ENCODE measurements around the gene SLC44A1. TPM values are rescaled to one million over a fixed set of nuclear protein-coding genes. Genes with fewer than 3 reads are reported as not detected.
A peak's percentile ranks its signal among the peaks of the same experiment; 100 is the strongest.

SLC44A1 gene
- total RNA-seq, 1 experiment from 2014 or later = 15.2 TPM

DNA sequence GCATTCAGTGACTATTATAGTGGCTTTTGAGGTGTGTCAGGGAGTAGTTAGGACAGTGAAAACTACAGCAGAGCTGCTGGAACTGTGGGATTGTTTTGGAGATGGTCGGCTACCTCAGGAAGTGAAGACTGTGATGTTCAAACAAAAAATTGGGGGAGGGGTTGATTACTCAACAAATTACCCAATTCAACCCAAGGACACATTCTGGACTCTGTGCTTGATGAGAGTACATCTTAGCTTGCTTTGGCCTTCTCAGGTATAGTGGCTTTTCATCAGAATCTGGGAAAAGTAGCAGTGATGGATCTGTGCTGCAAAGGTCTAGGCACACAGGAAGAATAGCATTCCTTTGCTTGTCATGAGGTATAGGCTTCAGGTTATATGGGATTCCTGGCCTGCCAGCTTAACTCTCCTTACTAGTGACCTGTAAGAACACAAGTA lies 47.0 kb downstream of the SLC44A1 start:
- ChIA-PET POLR2A (interaction anchor here (1.5 to 2.2 kb wide), 2 partner anchors 10 to 47 kb away, joined by 6 to 10 read pairs; partner anchors contain the start of gene SLC44A1), CTCF (interaction anchor here (1.6 to 2.0 kb wide), 2 partner anchors 47 to 131 kb away, joined by 4 to 7 read pairs; partner anchors contain the start of gene SLC44A1)
- intact Hi-C loops (cut with micrococcal nuclease) = no loop called here
- Mint-ChIP-seq H3K27ac (ENCODE audit: low read depth, unreplicated experiment) (peak overlapping the region; percentile 49), H3K4me1 (ENCODE audit: insufficient read depth, unreplicated experiment) (peaks cover 24% of the 10 kb centered on the region), H3K27me3 (ENCODE audit: insufficient read depth, unreplicated experiment) (no peaks in the 10 kb centered on the region), H3K9me3 (ENCODE audit: unreplicated experiment) (no peaks in the 10 kb centered on the region), H3K4me3 (ENCODE audit: unreplicated experiment) (no peak overlapping the region), H3K36me3 (ENCODE audit: insufficient read depth, unreplicated experiment) (no peaks in the 10 kb centered on the region)
- DNase-seq (ENCODE audit: unreplicated experiment) = peak; percentile 43
- no TSS peak for BruUV-seq (replicated peaks)
- TF ChIP-seq, protein P1, sequence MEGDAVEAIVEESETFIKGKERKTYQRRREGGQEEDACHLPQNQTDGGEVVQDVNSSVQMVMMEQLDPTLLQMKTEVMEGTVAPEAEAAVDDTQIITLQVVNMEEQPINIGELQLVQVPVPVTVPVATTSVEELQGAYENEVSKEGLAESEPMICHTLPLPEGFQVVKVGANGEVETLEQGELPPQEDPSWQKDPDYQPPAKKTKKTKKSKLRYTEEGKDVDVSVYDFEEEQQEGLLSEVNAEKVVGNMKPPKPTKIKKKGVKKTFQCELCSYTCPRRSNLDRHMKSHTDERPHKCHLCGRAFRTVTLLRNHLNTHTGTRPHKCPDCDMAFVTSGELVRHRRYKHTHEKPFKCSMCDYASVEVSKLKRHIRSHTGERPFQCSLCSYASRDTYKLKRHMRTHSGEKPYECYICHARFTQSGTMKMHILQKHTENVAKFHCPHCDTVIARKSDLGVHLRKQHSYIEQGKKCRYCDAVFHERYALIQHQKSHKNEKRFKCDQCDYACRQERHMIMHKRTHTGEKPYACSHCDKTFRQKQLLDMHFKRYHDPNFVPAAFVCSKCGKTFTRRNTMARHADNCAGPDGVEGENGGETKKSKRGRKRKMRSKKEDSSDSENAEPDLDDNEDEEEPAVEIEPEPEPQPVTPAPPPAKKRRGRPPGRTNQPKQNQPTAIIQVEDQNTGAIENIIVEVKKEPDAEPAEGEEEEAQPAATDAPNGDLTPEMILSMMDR (IDR thresholded peaks at IDR 0.05; ENCODE audit: unreplicated experiment) = no peak

DNA sequence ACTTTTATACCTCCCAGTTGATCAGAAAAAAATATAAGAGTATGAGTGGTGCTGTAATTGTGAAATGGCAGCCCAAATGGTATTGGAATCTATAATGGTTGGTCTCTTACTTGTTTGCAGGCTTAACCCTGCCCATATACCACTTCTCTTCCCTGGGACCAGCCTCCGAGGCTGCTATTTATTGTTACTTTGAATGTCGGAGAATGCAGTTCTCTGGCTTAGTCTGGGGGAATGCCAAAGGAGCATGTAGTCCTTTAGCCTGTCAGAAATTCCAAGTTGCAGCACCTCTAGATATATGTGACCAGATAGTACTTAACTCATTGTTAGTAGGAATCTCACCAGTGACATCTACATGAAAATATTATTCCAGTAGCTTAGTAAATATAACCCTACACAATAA lies 47.5 kb downstream of the SLC44A1 start:
- no peak for DNase-seq (ENCODE audit: unreplicated experiment)
- TF ChIP-seq, protein P1 (IDR thresholded peaks at IDR 0.05; ENCODE audit: unreplicated experiment) = no peak
- Mint-ChIP-seq H3K27me3 (ENCODE audit: insufficient read depth, unreplicated experiment) (no peaks in the 10 kb centered on the region), H3K36me3 (ENCODE audit: insufficient read depth, unreplicated experiment) (no peaks in the 10 kb centered on the region), H3K9me3 (ENCODE audit: unreplicated experiment) (no peaks in the 10 kb centered on the region), H3K4me3 (ENCODE audit: unreplicated experiment) (no peak overlapping the region), H3K27ac (ENCODE audit: low read depth, unreplicated experiment) (peak overlapping the region; percentile 49), H3K4me1 (ENCODE audit: insufficient read depth, unreplicated experiment) (peaks cover 24% of the 10 kb centered on the region)
- intact Hi-C loops (cut with micrococcal nuclease) = no loop called here
- CTCF ChIA-PET = interaction anchor here (0.6 to 2.0 kb wide), 4 partner anchors 39 to 433 kb away, joined by 3 to 7 read pairs (median 4); partner anchors contain the start of gene SLC44A1
- POLR2A ChIA-PET = interaction anchor here (1.5 to 2.2 kb wide), 2 partner anchors 10 to 47 kb away, joined by 6 to 10 read pairs; partner anchors contain the start of gene SLC44A1
- no TSS peak for BruUV-seq (replicated peaks)

DNA sequence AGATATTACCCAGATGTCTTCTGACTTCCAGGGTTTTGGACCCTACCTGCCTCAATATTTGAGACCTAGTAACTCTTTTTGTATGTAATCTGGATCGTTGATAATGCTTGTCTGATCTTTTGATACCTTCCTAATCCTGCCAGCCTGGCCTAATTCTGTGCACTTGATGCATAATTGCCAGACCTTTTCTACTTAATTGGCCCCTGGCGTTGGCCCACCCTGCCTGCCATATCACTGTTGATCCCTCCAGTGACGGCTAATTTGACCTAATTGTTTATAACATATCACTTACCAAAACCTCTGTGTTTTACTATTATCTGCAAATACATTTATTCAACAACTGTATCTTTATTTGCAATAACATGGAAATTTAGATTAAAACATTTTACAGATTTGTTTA lies 49.0 kb downstream of the SLC44A1 start:
- H3K27ac Mint-ChIP-seq (ENCODE audit: low read depth, unreplicated experiment) = no peak overlapping the region
- H3K4me1 Mint-ChIP-seq (ENCODE audit: insufficient read depth, unreplicated experiment) = peaks cover 27% of the 10 kb centered on the region
- CTCF ChIA-PET = interaction anchor here (0.6 to 2.0 kb wide), 2 partner anchors 120 to 133 kb away, joined by 3 to 4 read pairs; no protein-coding TSS in a partner anchor
- no peaks in the 10 kb centered on the region for H3K9me3 Mint-ChIP-seq (ENCODE audit: unreplicated experiment)
- BruUV-seq (replicated peaks) = no TSS peak
- POLR2A ChIA-PET = no interaction called here
- no peaks in the 10 kb centered on the region for H3K27me3 Mint-ChIP-seq (ENCODE audit: insufficient read depth, unreplicated experiment)
- no peak overlapping the region for H3K4me3 Mint-ChIP-seq (ENCODE audit: unreplicated experiment)
- intact Hi-C loops (cut with micrococcal nuclease) = no loop called here
- no peaks in the 10 kb centered on the region for H3K36me3 Mint-ChIP-seq (ENCODE audit: insufficient read depth, unreplicated experiment)
- TF ChIP-seq, protein P1 (IDR thresholded peaks at IDR 0.05; ENCODE audit: unreplicated experiment) = no peak
- no peak for DNase-seq (ENCODE audit: unreplicated experiment)

DNA sequence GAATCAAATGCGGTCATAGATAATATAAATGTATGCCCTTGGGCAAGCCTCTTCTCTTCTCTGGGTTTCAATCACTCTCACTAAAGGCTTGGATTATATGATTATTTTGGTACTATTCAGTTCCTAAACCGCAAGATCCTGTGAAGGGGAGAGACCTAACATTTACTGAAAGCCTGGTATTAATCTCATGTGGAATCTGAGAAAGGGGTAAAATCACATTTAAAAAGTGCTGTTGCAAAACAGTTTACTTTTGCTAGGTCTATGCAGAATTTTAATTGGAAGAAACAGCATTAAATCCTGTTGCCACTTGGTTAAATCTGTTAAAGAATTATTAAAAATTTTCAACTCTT lies 50.7 kb downstream of the SLC44A1 start:
- no peaks in the 10 kb centered on the region for H3K27me3 Mint-ChIP-seq (ENCODE audit: insufficient read depth, unreplicated experiment)
- TF ChIP-seq, protein P1 (IDR thresholded peaks at IDR 0.05; ENCODE audit: unreplicated experiment) = no peak
- peaks cover 2% of the 10 kb centered on the region for H3K36me3 Mint-ChIP-seq (ENCODE audit: insufficient read depth, unreplicated experiment)
- peak overlapping the region; percentile 33 for H3K27ac Mint-ChIP-seq (ENCODE audit: low read depth, unreplicated experiment)
- ChIA-PET CTCF (no interaction called here), POLR2A (no interaction called here)
- H3K9me3 Mint-ChIP-seq (ENCODE audit: unreplicated experiment) = no peaks in the 10 kb centered on the region
- peaks cover 45% of the 10 kb centered on the region for H3K4me1 Mint-ChIP-seq (ENCODE audit: insufficient read depth, unreplicated experiment)
- H3K4me3 Mint-ChIP-seq (ENCODE audit: unreplicated experiment) = no peak overlapping the region
- no peak for DNase-seq (ENCODE audit: unreplicated experiment)
- BruUV-seq (replicated peaks) = no TSS peak
- intact Hi-C loops (cut with micrococcal nuclease) = loop anchor here (5.0 kb wide), 1 partner anchor 33 kb away; no protein-coding TSS in a partner anchor

Measured in MCF 10A (cell line).